Mesendoderm (in vitro differentiated cells): ENCODE measurements around the gene TNS3.

ENCODE experiments used
- DNase-seq: peaks from one replicate; pipeline ENCODE4 v3.0.0; 2013
- H2AK5ac ChIP-seq: 2 replicates; pipeline ENCODE4 v1.6.1; 2013; ENCODE audit warnings: low read length, inconsistent platforms
- H2BK120ac ChIP-seq: 2 replicates; pipeline ENCODE4 v1.6.1; 2013; ENCODE audit warnings: low read depth, mild to moderate bottlenecking, low read length, moderate library complexity, mixed read lengths
- H2BK15ac ChIP-seq: replicated peaks from 2 replicates; pipeline ENCODE4 v1.6.1; 2013; ENCODE audit warnings: low read depth, mild to moderate bottlenecking, moderate library complexity
- H2BK5ac ChIP-seq: 2 replicates; pipeline ENCODE4 v1.6.1; 2013; ENCODE audit warnings: low read length, inconsistent platforms
- H3K18ac ChIP-seq: 2 replicates; pipeline ENCODE4 v1.6.1; 2013; ENCODE audit warnings: mild to moderate bottlenecking, low read length, mixed read lengths
- H3K23ac ChIP-seq: one replicate; pipeline ENCODE4 v1.6.1; 2013; ENCODE audit warnings: low read length
- H3K27ac ChIP-seq: 2 replicates; pipeline ENCODE4 v1.5.1; 2013; ENCODE audit warnings: low read depth, mild to moderate bottlenecking, inconsistent platforms, low read length, moderate library complexity
- H3K27me3 ChIP-seq: 2 replicates; pipeline ENCODE4 v1.6.1; 2013; ENCODE audit warnings: low read length, control low read depth, mild to moderate bottlenecking, inconsistent platforms; ENCODE audit not compliant: insufficient read depth, poor library complexity
- H3K36me3 ChIP-seq: 2 replicates; pipeline ENCODE4 v1.6.1; 2013; ENCODE audit warnings: low read length, inconsistent platforms; ENCODE audit not compliant: control insufficient read depth, insufficient read depth
- H3K4ac ChIP-seq: one replicate; pipeline ENCODE4 v1.6.1; 2013; ENCODE audit warnings: low read depth, mild to moderate bottlenecking, low read length, moderate library complexity
- H3K4me1 ChIP-seq: 2 replicates; pipeline ENCODE4 v1.6.1; 2013; ENCODE audit warnings: low read depth, low read length, inconsistent platforms; ENCODE audit not compliant: control insufficient read depth
- H3K4me2 ChIP-seq: 2 replicates; pipeline ENCODE4 v1.6.1; 2013; ENCODE audit warnings: low read length
- H3K4me3 ChIP-seq: 2 replicates; pipeline ENCODE4 v1.5.1; 2013; ENCODE audit warnings: mild to moderate bottlenecking, low read length
- H3K56ac ChIP-seq: one replicate; pipeline ENCODE4 v1.6.1; 2013; ENCODE audit warnings: low read length
- H3K79me1 ChIP-seq: 2 replicates; pipeline ENCODE4 v1.6.1; 2013; ENCODE audit warnings: low read length, inconsistent platforms
- H3K79me2 ChIP-seq: 2 replicates; pipeline ENCODE4 v1.6.1; 2013; ENCODE audit warnings: mild to moderate bottlenecking, low read length; ENCODE audit not compliant: control insufficient read depth, insufficient read depth
- H3K9ac ChIP-seq: 2 replicates; pipeline ENCODE4 v1.6.1; 2013; ENCODE audit warnings: low read length, inconsistent platforms
- H4K5ac ChIP-seq: one replicate; pipeline ENCODE4 v1.6.1; 2013; ENCODE audit warnings: low read length
- H4K8ac ChIP-seq: one replicate; pipeline ENCODE4 v1.6.1; 2013; ENCODE audit warnings: low read depth, mild to moderate bottlenecking, control low read depth, low read length, moderate library complexity
- WGBS: extraction: QIAGEN DNeasy Blood & Tissue Kit; methylation state at CpG from one replicate; pipeline ENCODE4 v1.1.7; 2013; ENCODE audit warnings: low lambda C conversion rate, missing lambda C conversion rate; ENCODE audit not compliant: insufficient coverage; ENCODE audit errors: extremely low coverage; 5-methylcytosine and 5-hydroxymethylcytosine counted together

Gene TNS3

GRCh38 chr7:47420122-47420780, 161.7 kb downstream of the TNS3 start:
- DNase-seq: no peak
- H3K18ac ChIP-seq: no peak overlapping the region
- WGBS: no CpG with 5 or more reads among the region's 11 CpGs

GRCh38 chr7:47419471-47419870, 162.4 kb downstream of the TNS3 start:
- H2BK5ac ChIP-seq: no peak overlapping the region
- H4K8ac ChIP-seq: no peak overlapping the region
- no peak overlapping the region for H3K27ac ChIP-seq
- H3K23ac ChIP-seq: no peak overlapping the region
- H3K4ac ChIP-seq: no peak overlapping the region
- H3K18ac ChIP-seq: no peak overlapping the region
- no peaks in the 10 kb centered on the region for H3K36me3 ChIP-seq
- no peaks in the 10 kb centered on the region for H3K4me1 ChIP-seq
- H2BK120ac ChIP-seq: no peak overlapping the region
- H3K27me3 ChIP-seq: no peaks in the 10 kb centered on the region
- no peak overlapping the region for H3K56ac ChIP-seq
- no peaks in the 10 kb centered on the region for H3K79me2 ChIP-seq
- DNase-seq: no peak
- no peak overlapping the region for H3K4me3 ChIP-seq
- H2BK15ac ChIP-seq: no peak overlapping the region
- H3K79me1 ChIP-seq: no peaks in the 10 kb centered on the region
- no peak overlapping the region for H2AK5ac ChIP-seq
- no peak overlapping the region for H3K4me2 ChIP-seq
- H3K9ac ChIP-seq: no peak overlapping the region
- H4K5ac ChIP-seq: no peak overlapping the region
- WGBS: no CpG with 5 or more reads among the region's 1 CpG

More at GRCh38 chr7:47420122-47420780, 161.7 kb downstream of the TNS3 start:
- no peak overlapping the region for H3K27ac ChIP-seq
- H3K4me3 ChIP-seq: no peak overlapping the region
- no peak overlapping the region for H3K56ac ChIP-seq
- H3K79me1 ChIP-seq: no peaks in the 10 kb centered on the region
- no peaks in the 10 kb centered on the region for H3K36me3 ChIP-seq
- H3K27me3 ChIP-seq: no peaks in the 10 kb centered on the region
- no peak overlapping the region for H3K4me2 ChIP-seq
- H3K79me2 ChIP-seq: no peaks in the 10 kb centered on the region
- no peak overlapping the region for H3K4ac ChIP-seq
- no peak overlapping the region for H4K8ac ChIP-seq
- H2BK5ac ChIP-seq: no peak overlapping the region
- no peak overlapping the region for H2AK5ac ChIP-seq
- H3K4me1 ChIP-seq: no peaks in the 10 kb centered on the region
- no peak overlapping the region for H4K5ac ChIP-seq
- no peak overlapping the region for H3K23ac ChIP-seq
- H2BK15ac ChIP-seq: no peak overlapping the region
- no peak overlapping the region for H3K9ac ChIP-seq
- H2BK120ac ChIP-seq: no peak overlapping the region

- Histone ChIP-seq H3K4me1 (no peaks in the 10 kb centered on the region), H3K9ac (no peak overlapping the region), H2BK120ac (no peak overlapping the region), H3K4me2 (no peak overlapping the region), H3K23ac (no peak overlapping the region), H3K4ac (no peak overlapping the region), H4K8ac (no peak overlapping the region), H3K56ac (no peak overlapping the region), H3K79me1 (no peaks in the 10 kb centered on the region), H3K18ac (no peak overlapping the region), H2BK15ac (no peak overlapping the region), H2AK5ac (no peak overlapping the region), H3K79me2 (no peaks in the 10 kb centered on the region), H2BK5ac (no peak overlapping the region), H3K4me3 (no peak overlapping the region), H3K36me3 (no peaks in the 10 kb centered on the region), H3K27ac (no peak overlapping the region), H4K5ac (no peak overlapping the region), H3K27me3 (no peaks in the 10 kb centered on the region)
- WGBS: no CpG with 5 or more reads among the region's 5 CpGs
- DNase-seq: no peak
Measured at GRCh38 chr7:47418601-47419309, 163.2 kb downstream of the TNS3 start.

- Histone ChIP-seq H3K27ac (no peak overlapping the region), H2BK5ac (no peak overlapping the region), H3K36me3 (no peaks in the 10 kb centered on the region), H3K4me1 (no peaks in the 10 kb centered on the region), H3K4ac (no peak overlapping the region), H3K23ac (no peak overlapping the region), H3K79me1 (no peaks in the 10 kb centered on the region), H4K8ac (no peak overlapping the region), H4K5ac (no peak overlapping the region), H3K27me3 (no peaks in the 10 kb centered on the region), H2BK120ac (no peak overlapping the region), H3K18ac (no peak overlapping the region), H3K56ac (no peak overlapping the region), H2AK5ac (no peak overlapping the region), H3K9ac (no peak overlapping the region), H3K79me2 (no peaks in the 10 kb centered on the region), H2BK15ac (no peak overlapping the region), H3K4me2 (no peak overlapping the region), H3K4me3 (no peak overlapping the region)
- no peak for DNase-seq
- WGBS: no CpG with 5 or more reads among the region's 21 CpGs
Measured at GRCh38 chr7:47416492-47417480, 165.1 kb downstream of the TNS3 start.

- H2BK5ac ChIP-seq: no peak overlapping the region
- no peak overlapping the region for H3K4me2 ChIP-seq
- no peak overlapping the region for H4K5ac ChIP-seq
- no peak overlapping the region for H3K23ac ChIP-seq
- H3K56ac ChIP-seq: no peak overlapping the region
- H4K8ac ChIP-seq: no peak overlapping the region
- no peaks in the 10 kb centered on the region for H3K79me1 ChIP-seq
- no peaks in the 10 kb centered on the region for H3K36me3 ChIP-seq
- no CpG with 5 or more reads among the region's 17 CpGs for WGBS
- no peak overlapping the region for H3K27ac ChIP-seq
- no peaks in the 10 kb centered on the region for H3K79me2 ChIP-seq
- no peak overlapping the region for H3K4me3 ChIP-seq
- no peak overlapping the region for H2BK120ac ChIP-seq
- H2BK15ac ChIP-seq: no peak overlapping the region
- H3K9ac ChIP-seq: no peak overlapping the region
- no peak for DNase-seq
- H3K4me1 ChIP-seq: no peaks in the 10 kb centered on the region
- H3K18ac ChIP-seq: no peak overlapping the region
- no peak overlapping the region for H3K4ac ChIP-seq
- no peaks in the 10 kb centered on the region for H3K27me3 ChIP-seq
- no peak overlapping the region for H2AK5ac ChIP-seq
Measured at GRCh38 chr7:47415318-47416212, 166.3 kb downstream of the TNS3 start.
